ENCODE measurements around the gene TTC39C.
A peak's percentile ranks its signal among the peaks of the same experiment; 100 is the strongest.

The TTC39C gene

GRCh38 chr18:24011123-24011917 lies 3.2 kb upstream of the TTC39C start:
- H3K4me3 ChIP-seq (ENCODE audit: low read length): no peak overlapping the region
- H3K9me3 ChIP-seq (ENCODE audit: control insufficient read depth, low read length): no peaks in the 10 kb centered on the region
- peaks cover 18% of the 10 kb centered on the region for H3K4me1 ChIP-seq (ENCODE audit: control insufficient read depth, insufficient read depth, low read length)
- no peaks in the 10 kb centered on the region for H3K27me3 ChIP-seq (replicated peaks; ENCODE audit: control insufficient read depth, insufficient read depth, low read length)
- no peak overlapping the region for H3K9ac ChIP-seq (ENCODE audit: low read length)
- H3K36me3 ChIP-seq (ENCODE audit: control insufficient read depth, insufficient read depth, low read length, severe bottlenecking): no peaks in the 10 kb centered on the region
- DNase-seq (ENCODE audit: low read depth): no peak

- Histone ChIP-seq H3K9ac (ENCODE audit: low read length) (peak overlapping the region; percentile 96), H3K9me3 (ENCODE audit: control insufficient read depth, low read length) (no peaks in the 10 kb centered on the region), H3K4me1 (ENCODE audit: control insufficient read depth, insufficient read depth, low read length) (peaks cover 36% of the 10 kb centered on the region), H3K36me3 (ENCODE audit: control insufficient read depth, insufficient read depth, low read length, severe bottlenecking) (no peaks in the 10 kb centered on the region), H3K4me3 (ENCODE audit: low read length) (peak overlapping the region; percentile 29), H3K27me3 (replicated peaks; ENCODE audit: control insufficient read depth, insufficient read depth, low read length) (no peaks in the 10 kb centered on the region)
- DNase-seq (ENCODE audit: low read depth): no peak
These were observed 1.5 kb upstream of the TTC39C start for GRCh38 chr18:24013051-24013450.

- Histone ChIP-seq H3K4me1 (ENCODE audit: control insufficient read depth, insufficient read depth, low read length) (peaks cover 50% of the 10 kb centered on the region), H3K27me3 (replicated peaks; ENCODE audit: control insufficient read depth, insufficient read depth, low read length) (no peaks in the 10 kb centered on the region), H3K9ac (ENCODE audit: low read length) (peak overlapping the region; percentile 96), H3K36me3 (ENCODE audit: control insufficient read depth, insufficient read depth, low read length, severe bottlenecking) (peaks cover 15% of the 10 kb centered on the region), H3K9me3 (ENCODE audit: control insufficient read depth, low read length) (no peaks in the 10 kb centered on the region), H3K4me3 (ENCODE audit: low read length) (peak overlapping the region; percentile 87)
- DNase-seq (ENCODE audit: low read depth): peak; percentile 97
These were observed 558 bp downstream of the TTC39C start for GRCh38 chr18:24014986-24015638.

GRCh38 chr18:24015639-24016631 lies 1.4 kb downstream of the TTC39C start:
- peaks cover 23% of the 10 kb centered on the region for H3K36me3 ChIP-seq (ENCODE audit: control insufficient read depth, insufficient read depth, low read length, severe bottlenecking)
- H3K4me3 ChIP-seq (ENCODE audit: low read length): peak overlapping the region; percentile 87
- H3K9me3 ChIP-seq (ENCODE audit: control insufficient read depth, low read length): no peaks in the 10 kb centered on the region
- no peaks in the 10 kb centered on the region for H3K27me3 ChIP-seq (replicated peaks; ENCODE audit: control insufficient read depth, insufficient read depth, low read length)
- H3K9ac ChIP-seq (ENCODE audit: low read length): peak overlapping the region; percentile 96
- DNase-seq (ENCODE audit: low read depth): no peak
- H3K4me1 ChIP-seq (ENCODE audit: control insufficient read depth, insufficient read depth, low read length): peaks cover 52% of the 10 kb centered on the region

- Histone ChIP-seq H3K4me3 (ENCODE audit: low read length) (peak overlapping the region; percentile 87), H3K36me3 (ENCODE audit: control insufficient read depth, insufficient read depth, low read length, severe bottlenecking) (peaks cover 24% of the 10 kb centered on the region), H3K4me1 (ENCODE audit: control insufficient read depth, insufficient read depth, low read length) (peaks cover 59% of the 10 kb centered on the region), H3K9ac (ENCODE audit: low read length) (peak overlapping the region; percentile 96), H3K27me3 (replicated peaks; ENCODE audit: control insufficient read depth, insufficient read depth, low read length) (no peaks in the 10 kb centered on the region), H3K9me3 (ENCODE audit: control insufficient read depth, low read length) (no peaks in the 10 kb centered on the region)
- DNase-seq (ENCODE audit: low read depth): peak; percentile 61
These were observed 2.1 kb downstream of the TTC39C start for GRCh38 chr18:24016643-24017042.

- H3K4me3 ChIP-seq (ENCODE audit: low read length): peak overlapping the region; percentile 87
- no peaks in the 10 kb centered on the region for H3K27me3 ChIP-seq (replicated peaks; ENCODE audit: control insufficient read depth, insufficient read depth, low read length)
- H3K36me3 ChIP-seq (ENCODE audit: control insufficient read depth, insufficient read depth, low read length, severe bottlenecking): peaks cover 33% of the 10 kb centered on the region
- DNase-seq (ENCODE audit: low read depth): no peak
- H3K4me1 ChIP-seq (ENCODE audit: control insufficient read depth, insufficient read depth, low read length): peaks cover 66% of the 10 kb centered on the region
- H3K9ac ChIP-seq (ENCODE audit: low read length): no peak overlapping the region
- H3K9me3 ChIP-seq (ENCODE audit: control insufficient read depth, low read length): no peaks in the 10 kb centered on the region
These were observed 3.8 kb downstream of the TTC39C start for GRCh38 chr18:24018299-24018886.

DNA sequence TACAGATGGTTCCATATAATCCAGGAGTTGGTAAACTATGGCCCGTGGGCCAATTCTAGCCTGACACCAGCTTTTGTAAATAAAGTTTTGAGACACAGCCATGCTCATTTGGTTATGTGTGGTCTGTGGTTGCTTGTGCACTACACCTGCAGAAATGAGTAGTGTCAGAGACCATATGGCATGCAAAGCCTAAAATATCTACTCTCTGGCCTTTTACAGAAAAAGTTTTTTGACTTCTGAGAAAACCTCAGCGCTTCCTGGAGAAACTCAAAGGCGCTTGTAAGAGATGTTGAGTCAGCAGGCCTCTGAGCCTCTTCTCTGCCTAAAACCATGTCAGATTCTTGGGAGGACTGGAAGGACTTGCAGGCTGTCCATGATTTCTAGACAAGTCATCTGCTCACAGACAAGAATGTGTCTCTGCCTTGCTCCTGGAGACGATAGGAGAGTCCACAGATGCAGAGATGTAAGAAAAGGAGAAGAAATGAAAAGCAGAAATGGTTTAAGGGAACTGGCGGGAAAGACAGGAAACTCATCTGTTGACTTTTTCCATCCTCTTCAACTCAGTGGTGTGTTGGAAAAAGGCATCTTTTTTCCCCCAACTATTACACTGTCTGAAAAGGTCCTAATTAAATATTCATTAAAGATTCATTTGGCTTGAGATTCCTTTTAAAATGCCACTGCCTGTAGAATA lies 5.2 kb downstream of the TTC39C start:
- H3K9ac ChIP-seq (ENCODE audit: low read length): no peak overlapping the region
- peaks cover 63% of the 10 kb centered on the region for H3K4me1 ChIP-seq (ENCODE audit: control insufficient read depth, insufficient read depth, low read length)
- no peaks in the 10 kb centered on the region for H3K27me3 ChIP-seq (replicated peaks; ENCODE audit: control insufficient read depth, insufficient read depth, low read length)
- no peak for DNase-seq (ENCODE audit: low read depth)
- peaks cover 35% of the 10 kb centered on the region for H3K36me3 ChIP-seq (ENCODE audit: control insufficient read depth, insufficient read depth, low read length, severe bottlenecking)
- H3K9me3 ChIP-seq (ENCODE audit: control insufficient read depth, low read length): no peaks in the 10 kb centered on the region
- no peak overlapping the region for H3K4me3 ChIP-seq (ENCODE audit: low read length)

DNA sequence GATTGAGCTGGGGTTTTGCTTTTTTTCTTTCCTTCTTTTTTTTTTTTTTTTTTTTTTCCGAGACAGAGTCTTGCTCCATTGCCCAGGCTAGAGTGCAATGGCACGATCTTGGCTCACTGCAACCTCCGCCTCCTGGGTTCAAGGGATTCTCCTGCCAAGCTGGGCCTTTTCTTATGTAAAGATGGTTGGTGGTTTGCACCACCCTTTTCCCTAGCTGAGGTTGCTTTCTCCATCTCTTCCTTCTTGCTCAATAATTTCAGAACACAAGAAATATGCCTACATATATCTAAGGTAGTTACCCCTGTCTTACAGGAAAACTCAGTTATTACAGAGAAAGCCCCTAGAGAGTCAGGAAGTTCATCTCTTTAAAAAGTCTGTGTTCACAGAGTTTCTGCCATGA lies 7.0 kb downstream of the TTC39C start:
- peaks cover 35% of the 10 kb centered on the region for H3K36me3 ChIP-seq (ENCODE audit: control insufficient read depth, insufficient read depth, low read length, severe bottlenecking)
- no peak for DNase-seq (ENCODE audit: low read depth)
- H3K9me3 ChIP-seq (ENCODE audit: control insufficient read depth, low read length): no peaks in the 10 kb centered on the region
- peak overlapping the region; percentile 49 for H3K4me3 ChIP-seq (ENCODE audit: low read length)
- peak overlapping the region; percentile 37 for H3K9ac ChIP-seq (ENCODE audit: low read length)
- H3K27me3 ChIP-seq (replicated peaks; ENCODE audit: control insufficient read depth, insufficient read depth, low read length): no peaks in the 10 kb centered on the region
- H3K4me1 ChIP-seq (ENCODE audit: control insufficient read depth, insufficient read depth, low read length): peaks cover 70% of the 10 kb centered on the region

- H3K27me3 ChIP-seq (replicated peaks; ENCODE audit: control insufficient read depth, insufficient read depth, low read length): no peaks in the 10 kb centered on the region
- H3K36me3 ChIP-seq (ENCODE audit: control insufficient read depth, insufficient read depth, low read length, severe bottlenecking): peaks cover 35% of the 10 kb centered on the region
- H3K4me3 ChIP-seq (ENCODE audit: low read length): peak overlapping the region; percentile 49
- H3K4me1 ChIP-seq (ENCODE audit: control insufficient read depth, insufficient read depth, low read length): peaks cover 68% of the 10 kb centered on the region
- DNase-seq (ENCODE audit: low read depth): peak; percentile 52
- H3K9ac ChIP-seq (ENCODE audit: low read length): peak overlapping the region; percentile 39
- no peaks in the 10 kb centered on the region for H3K9me3 ChIP-seq (ENCODE audit: control insufficient read depth, low read length)
These were observed 7.6 kb downstream of the TTC39C start for GRCh38 chr18:24022161-24022560.

DNA sequence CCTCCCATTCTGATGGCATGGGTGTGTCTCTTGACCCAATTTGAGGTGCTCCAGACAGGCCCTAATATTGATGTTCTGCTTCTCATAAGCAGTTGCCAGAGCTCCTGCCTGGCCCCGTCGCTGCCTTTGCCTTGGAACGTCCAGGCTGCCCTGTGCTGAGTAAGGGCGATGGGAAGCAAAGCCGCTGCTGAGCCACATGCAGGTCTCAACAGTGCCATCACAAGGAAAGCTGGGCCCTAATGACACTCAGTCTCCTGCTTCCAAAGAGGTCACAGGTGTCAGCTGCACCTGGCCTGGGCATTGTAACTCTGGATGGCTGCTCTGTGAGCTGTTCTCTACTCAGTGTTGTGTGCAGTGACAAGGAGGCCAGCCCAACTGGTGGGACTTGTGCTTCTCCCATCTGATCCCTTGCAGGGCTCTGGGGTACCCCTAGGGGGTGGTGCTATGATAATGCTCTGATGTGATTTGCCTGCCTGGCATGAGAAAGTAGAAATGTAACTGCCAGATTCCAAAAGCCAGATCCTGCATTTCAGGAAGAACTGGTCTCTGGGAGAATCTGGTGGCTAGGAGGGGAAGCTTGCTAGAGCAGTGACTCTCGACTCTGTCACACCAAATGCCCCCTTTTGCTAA lies 8.7 kb downstream of the TTC39C start:
- Histone ChIP-seq H3K27me3 (replicated peaks; ENCODE audit: control insufficient read depth, insufficient read depth, low read length) (no peaks in the 10 kb centered on the region), H3K4me3 (ENCODE audit: low read length) (no peak overlapping the region), H3K9ac (ENCODE audit: low read length) (peak overlapping the region; percentile 5), H3K36me3 (ENCODE audit: control insufficient read depth, insufficient read depth, low read length, severe bottlenecking) (peaks cover 35% of the 10 kb centered on the region), H3K9me3 (ENCODE audit: control insufficient read depth, low read length) (no peaks in the 10 kb centered on the region), H3K4me1 (ENCODE audit: control insufficient read depth, insufficient read depth, low read length) (peaks cover 67% of the 10 kb centered on the region)
- no peak for DNase-seq (ENCODE audit: low read depth)

Data from adipocyte (in vitro differentiated cells).